ENCODE measurements around the gene B4GALT5. TPM values are rescaled to one million over a fixed set of nuclear protein-coding genes. Genes with fewer than 3 reads are reported as not detected.
"Not testable (repeated sequence)": the region's sequence is repeated elsewhere in the genome, so short reads cannot be mapped to it uniquely, and the experiment has no call there.

Gene B4GALT5
- total RNA-seq, 1 donor from 2014 or later, result 23.4 TPM

GRCh38 chr20:49633023-49633422 lies 80.7 kb downstream of the B4GALT5 start:
- intact Hi-C loops (cut with micrococcal nuclease), result loop anchor here (10.0 kb wide), 1 partner anchor 82 kb away; the partner anchor contains the start of gene B4GALT5

DNA sequence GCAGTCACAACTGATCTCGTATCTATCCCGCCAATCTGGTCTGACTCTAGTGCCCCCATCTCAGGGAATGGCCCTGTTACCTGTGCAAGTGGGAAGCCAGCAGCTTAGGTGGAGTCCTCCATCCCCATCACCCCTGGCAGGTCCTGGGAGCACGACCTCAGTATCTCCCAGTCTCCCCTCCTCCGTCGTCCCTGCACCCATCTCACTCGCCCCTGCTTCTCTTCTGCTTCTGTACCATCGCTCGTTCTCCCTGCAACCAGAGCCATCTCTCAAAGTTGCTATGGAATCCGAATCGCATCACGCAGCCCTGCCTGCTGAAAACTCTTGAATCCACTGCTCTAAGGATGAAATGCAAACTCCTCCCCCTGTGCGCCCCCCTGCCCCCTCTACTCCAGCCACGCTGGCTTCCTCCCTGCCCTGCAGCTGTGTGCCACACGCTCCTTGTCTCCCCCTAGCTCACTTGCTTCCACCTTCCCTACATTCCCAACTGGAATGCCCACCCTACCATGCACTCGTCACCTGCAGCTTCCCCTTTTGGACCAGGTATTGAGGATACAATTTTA lies 81.7 kb downstream of the B4GALT5 start:
- intact Hi-C loops (cut with micrococcal nuclease), result loop anchor here (10.0 kb wide), 1 partner anchor 83 kb away; the partner anchor contains the start of gene B4GALT5

GRCh38 chr20:49631061-49631716 lies 82.5 kb downstream of the B4GALT5 start:
- intact Hi-C loops (cut with micrococcal nuclease), result loop anchor here (10.0 kb wide), 1 partner anchor 84 kb away; the partner anchor contains the start of gene B4GALT5

GRCh38 chr20:49630396-49630951 lies 83.2 kb downstream of the B4GALT5 start:
- intact Hi-C loops (cut with micrococcal nuclease), result loop anchor here (10.0 kb wide), 1 partner anchor 84 kb away; the partner anchor contains the start of gene B4GALT5

DNA sequence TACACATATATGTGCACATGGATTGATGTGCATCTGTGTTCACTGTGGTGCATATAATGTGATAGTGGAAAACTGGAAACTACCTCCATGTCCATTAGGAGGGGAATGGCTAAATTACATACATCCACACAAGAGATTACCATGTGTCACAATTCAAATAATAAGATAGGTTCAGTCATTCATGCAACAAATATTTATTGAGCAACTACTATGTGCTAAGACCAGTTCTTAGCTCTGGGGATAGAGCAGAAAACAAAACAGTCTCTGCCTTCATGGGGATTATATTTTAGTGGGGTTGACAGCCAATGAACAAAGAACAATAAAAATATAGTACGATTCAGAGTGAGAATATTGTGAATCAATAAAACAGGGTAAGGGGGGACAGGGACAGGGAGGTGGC lies 84.1 kb downstream of the B4GALT5 start:
- intact Hi-C loops (cut with micrococcal nuclease), result loop anchor here (10.0 kb wide), 1 partner anchor 85 kb away; the partner anchor contains the start of gene B4GALT5

DNA sequence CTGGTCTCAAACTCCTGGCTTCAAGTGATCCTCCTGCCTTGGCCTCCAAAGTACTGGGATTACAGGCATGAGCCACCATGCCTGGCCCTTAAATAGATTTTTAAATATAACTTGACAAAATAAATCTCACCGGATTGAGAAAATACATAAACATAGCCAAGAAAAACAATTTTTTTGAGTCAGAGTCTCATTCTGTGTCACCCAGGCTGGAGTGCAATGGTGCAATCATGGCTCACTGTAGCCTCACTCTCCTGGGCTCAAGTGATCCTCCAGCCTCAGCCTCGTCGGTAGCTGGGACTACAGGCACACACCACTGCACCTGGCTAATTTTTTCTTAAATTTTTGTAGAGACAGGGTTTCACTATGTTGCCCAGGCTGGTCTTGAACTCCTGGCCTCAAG lies 85.4 kb downstream of the B4GALT5 start:
- intact Hi-C loops (cut with micrococcal nuclease), result not testable (repeated sequence)

- intact Hi-C loops (cut with micrococcal nuclease), result no loop called here
Measured at GRCh38 chr20:49627329-49627761, 86.3 kb downstream of the B4GALT5 start.

- intact Hi-C loops (cut with micrococcal nuclease), result not testable (repeated sequence)
Measured at GRCh38 chr20:49624988-49625387, 88.7 kb downstream of the B4GALT5 start.

- intact Hi-C loops (cut with micrococcal nuclease), result no loop called here
Measured at GRCh38 chr20:49624317-49624716, 89.4 kb downstream of the B4GALT5 start.

DNA sequence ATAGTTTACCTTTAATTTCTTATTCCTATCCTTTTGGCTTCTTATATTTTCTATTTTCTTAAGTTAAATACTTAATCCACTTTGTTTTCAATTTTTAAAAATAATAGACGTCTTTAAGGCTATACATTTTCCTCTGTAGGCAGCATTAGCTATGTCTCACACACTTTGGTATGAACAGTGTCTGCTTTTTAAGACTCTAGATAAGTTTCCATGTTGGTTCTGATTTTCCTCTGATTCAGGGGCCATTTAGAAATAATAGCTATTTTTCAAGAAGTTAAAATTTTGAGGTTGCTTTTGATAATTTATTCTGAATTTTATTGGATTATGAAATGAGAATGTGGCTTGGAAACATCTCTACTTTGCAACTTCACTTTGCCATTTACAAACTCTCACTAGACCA lies 91.4 kb downstream of the B4GALT5 start:
- intact Hi-C loops (cut with micrococcal nuclease), result no loop called here

GRCh38 chr20:49620364-49621240 lies 93.1 kb downstream of the B4GALT5 start:
- intact Hi-C loops (cut with micrococcal nuclease), result no loop called here

- intact Hi-C loops (cut with micrococcal nuclease), result loop anchor here (10.0 kb wide), 1 partner anchor 85 kb away; no protein-coding TSS in a partner anchor
Measured at GRCh38 chr20:49619113-49620048, 94.3 kb downstream of the B4GALT5 start.

DNA sequence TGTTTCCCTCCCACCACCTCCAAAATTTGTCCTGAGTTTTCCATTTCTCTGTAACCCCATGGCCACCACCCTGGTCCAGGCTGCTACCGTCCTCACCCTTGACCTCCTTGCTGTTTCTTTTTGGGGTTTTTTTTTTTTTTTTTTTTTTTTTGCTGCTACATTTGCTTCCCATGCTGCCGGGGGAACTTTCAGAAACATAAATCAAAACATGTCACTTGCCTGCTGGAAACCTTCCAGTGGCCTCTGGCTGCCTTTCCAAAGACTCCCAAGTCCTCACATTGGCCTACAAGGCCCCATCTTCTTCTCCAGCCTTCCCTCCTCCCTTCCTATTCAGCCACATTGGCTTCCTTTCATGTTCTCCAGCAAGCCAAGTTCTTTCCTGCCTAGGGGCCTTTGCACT lies 95.4 kb downstream of the B4GALT5 start:
- intact Hi-C loops (cut with micrococcal nuclease), result loop anchor here (10.0 kb wide), 1 partner anchor 87 kb away; no protein-coding TSS in a partner anchor

GRCh38 chr20:49617394-49617793 lies 96.3 kb downstream of the B4GALT5 start:
- intact Hi-C loops (cut with micrococcal nuclease), result loop anchor here (10.0 kb wide), 1 partner anchor 87 kb away; no protein-coding TSS in a partner anchor

DNA sequence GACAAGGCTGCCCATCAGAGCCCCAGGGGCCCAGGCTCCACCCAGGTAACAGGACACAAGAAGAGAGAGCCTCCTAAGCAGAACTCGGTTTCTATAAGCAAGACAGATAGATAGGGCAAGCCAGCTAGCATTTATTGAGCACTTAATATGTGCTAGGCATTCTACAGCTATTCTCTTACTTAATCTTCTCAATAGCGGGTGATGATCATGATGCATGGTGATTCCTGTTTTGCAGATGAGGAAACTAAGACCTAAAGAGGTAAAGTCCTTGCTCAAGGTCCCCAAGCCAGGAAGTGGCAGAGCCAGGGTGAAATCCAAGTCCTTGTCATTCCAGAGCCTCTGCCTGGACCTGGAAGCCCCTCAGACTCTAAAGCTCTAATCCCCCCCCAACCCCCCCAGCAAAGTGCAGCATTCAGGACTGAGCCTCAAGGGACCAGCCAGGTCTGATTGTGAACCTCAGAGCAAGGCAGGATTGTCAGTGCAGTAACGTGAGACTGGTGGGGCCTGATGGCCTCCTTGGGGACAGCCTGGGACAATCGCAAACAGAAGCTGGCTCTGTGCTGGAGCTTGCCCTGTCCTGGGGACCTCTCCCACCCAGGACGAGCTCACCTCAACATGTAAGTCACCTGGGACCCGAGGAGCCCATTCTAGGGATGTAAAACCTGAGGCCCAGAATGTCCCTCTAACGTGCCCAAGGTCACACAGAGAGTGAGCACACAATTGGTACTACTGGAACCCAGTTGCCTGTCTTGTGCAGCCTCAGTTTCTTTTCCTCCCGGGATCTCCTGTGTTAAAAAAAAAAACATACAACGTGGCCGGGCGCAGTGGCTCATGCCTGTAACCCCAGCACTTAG lies 97.3 kb downstream of the B4GALT5 start:
- intact Hi-C loops (cut with micrococcal nuclease), result loop anchor here (10.0 kb wide), 1 partner anchor 88 kb away; no protein-coding TSS in a partner anchor

DNA sequence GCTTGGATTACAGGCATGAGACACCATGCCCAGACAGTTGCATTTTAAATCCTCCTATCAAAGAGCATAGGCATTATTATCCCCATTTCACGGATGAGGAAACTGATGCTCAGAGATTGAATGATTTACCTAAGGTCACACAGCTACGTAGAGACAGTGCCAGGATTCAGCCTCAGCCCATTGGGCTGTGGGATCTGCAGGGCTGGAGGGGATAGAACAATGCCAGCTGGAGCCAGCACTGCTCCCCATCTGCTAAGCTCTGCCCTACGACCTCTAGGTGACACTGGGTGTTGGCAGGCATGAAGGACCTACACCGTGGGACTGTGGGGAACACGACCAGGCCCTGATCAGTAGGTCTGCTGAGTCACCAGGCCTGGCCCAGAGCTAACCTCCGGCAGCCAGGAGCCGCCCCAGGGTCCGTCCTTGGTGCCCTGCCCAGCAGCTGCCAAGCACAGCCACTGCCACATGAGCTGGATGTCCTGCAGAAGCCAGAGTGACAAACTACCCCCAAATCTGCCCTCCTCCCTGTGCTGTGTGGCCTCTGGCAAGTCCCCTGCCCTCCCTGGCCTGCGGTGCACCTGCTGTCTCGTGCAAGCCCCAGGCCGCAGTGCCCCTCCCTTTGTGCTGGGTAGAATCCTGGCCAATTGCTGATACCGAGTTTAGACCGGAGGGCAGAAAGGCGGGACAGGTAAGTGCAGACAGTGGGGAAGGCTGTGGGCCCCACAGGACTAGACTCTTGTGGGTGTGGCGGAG lies 98.1 kb downstream of the B4GALT5 start:
- intact Hi-C loops (cut with micrococcal nuclease), result loop anchor here (10.0 kb wide), 1 partner anchor 89 kb away; no protein-coding TSS in a partner anchor

DNA sequence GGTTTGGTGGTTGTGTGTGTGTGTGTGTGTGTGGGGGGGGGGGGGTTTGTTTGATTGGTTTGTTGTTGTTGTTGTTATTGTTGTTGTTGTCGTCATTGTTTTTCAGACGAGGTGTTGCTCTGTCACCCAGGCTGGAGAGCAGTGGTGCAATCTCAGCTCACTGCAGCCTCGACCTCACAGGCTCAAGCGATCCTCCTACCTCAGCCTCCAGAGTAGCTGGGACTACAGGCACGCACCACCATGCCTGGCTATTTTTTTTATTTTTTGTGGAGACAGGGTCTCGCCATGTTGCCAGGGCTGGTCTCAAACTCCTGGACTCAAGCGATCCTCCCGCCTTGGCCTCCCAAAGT lies 98.7 kb downstream of the B4GALT5 start:
- intact Hi-C loops (cut with micrococcal nuclease), result loop anchor here (10.0 kb wide), 1 partner anchor 90 kb away; no protein-coding TSS in a partner anchor

GRCh38 chr20:49614338-49615050 lies 99.2 kb downstream of the B4GALT5 start:
- intact Hi-C loops (cut with micrococcal nuclease), result loop anchor here (10.0 kb wide), 1 partner anchor 90 kb away; no protein-coding TSS in a partner anchor
